ENCODE data around the gene MYLK3.

DNA sequence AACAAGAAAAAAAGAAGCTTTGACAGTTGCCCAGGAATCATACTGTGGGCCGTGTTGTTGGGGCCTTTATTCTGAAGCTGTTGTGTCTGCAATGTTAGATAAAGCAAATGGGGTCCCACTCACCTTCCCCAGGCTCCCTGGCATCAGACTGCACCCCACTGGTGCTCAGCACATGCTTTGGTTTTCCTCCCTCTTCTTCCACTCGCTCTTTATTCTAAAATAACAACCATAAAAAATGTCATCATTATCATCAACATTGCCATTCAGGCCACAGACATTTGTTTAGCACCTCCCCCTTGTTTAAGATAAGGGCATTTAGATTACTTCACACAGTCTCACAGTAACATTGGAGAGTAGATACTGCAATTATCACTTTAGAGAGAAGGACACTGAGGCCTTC is 8.2 kb downstream of the MYLK3 start:
- TF ChIP-seq POLR2AphosphoS5 (IDR thresholded peaks at IDR 0.05; ENCODE audit: low read depth, low read length), result no peak
- no peak for TF ChIP-seq POLR2A (IDR thresholded peaks at IDR 0.05; ENCODE audit: low read depth, low read length)
- no peak for TF ChIP-seq TAF1 (IDR thresholded peaks at IDR 0.05; ENCODE audit: borderline replicate concordance, low read depth, low read length)
